Osteoblast (primary cell): ENCODE data around the gene NUDT17. TPM values are rescaled to one million over a fixed set of nuclear protein-coding genes. Genes with fewer than 3 reads are reported as not detected.

ENCODE experiments used
- DNase-seq: peaks from one replicate; pipeline ENCODE4 v3.0.0; 2011; ENCODE audit warnings: low spot score, mixed read lengths; ENCODE audit not compliant: insufficient read length; ENCODE audit errors: missing footprints
- H2AFZ ChIP-seq: 2 replicates; pipeline ENCODE4 v1.6.0; 2011; ENCODE audit warnings: mild to moderate bottlenecking, low read length
- H3K27ac ChIP-seq: 2 replicates; pipeline ENCODE4 v1.5.1; 2011; ENCODE audit warnings: mild to moderate bottlenecking, low read depth, low read length, moderate library complexity
- H3K27me3 ChIP-seq: 2 replicates; pipeline ENCODE4 v1.6.0; 2012; ENCODE audit warnings: mild to moderate bottlenecking, control low read depth, inconsistent platforms, low read length, moderate library complexity; ENCODE audit not compliant: insufficient read depth
- H3K36me3 ChIP-seq: 2 replicates; pipeline ENCODE4 v1.5.1; 2011; ENCODE audit warnings: mild to moderate bottlenecking, low read length, control low read depth, moderate library complexity; ENCODE audit not compliant: insufficient read depth
- H3K4me1 ChIP-seq: 2 replicates; pipeline ENCODE4 v1.5.1; 2011; ENCODE audit warnings: mild to moderate bottlenecking, low read length, control low read depth, moderate library complexity; ENCODE audit not compliant: insufficient read depth
- H3K4me2 ChIP-seq: 2 replicates; pipeline ENCODE4 v1.6.0; 2011; ENCODE audit warnings: mild to moderate bottlenecking, low read length; ENCODE audit not compliant: insufficient read depth
- H3K4me3 ChIP-seq: fragments of 200-600 bp; sonication (generic); 3 replicates; pipeline ENCODE4 v1.5.1; 2012; ENCODE audit warnings: mild to moderate bottlenecking, low read length, inconsistent platforms; ENCODE audit not compliant: insufficient read depth
- H3K79me2 ChIP-seq: 2 replicates; pipeline ENCODE4 v1.6.0; 2012; ENCODE audit warnings: mild to moderate bottlenecking, low read length, control low read depth, inconsistent platforms; ENCODE audit not compliant: insufficient read depth
- H3K9me3 ChIP-seq: 2 replicates; pipeline ENCODE4 v1.5.1; 2011; ENCODE audit warnings: low read depth, low read length, control low read depth
- H4K20me1 ChIP-seq: 2 replicates; pipeline ENCODE4 v1.6.0; 2012; ENCODE audit warnings: mild to moderate bottlenecking, low read length, control low read depth; ENCODE audit not compliant: insufficient read depth
- total RNA-seq: library from RNA; depleted of rRNA; stranded (reverse); fragments of >200 nt; gene quantifications from 2 replicates; pipeline ENCODE4 v1.2.3, GENCODE V29; 2012
- TF ChIP-seq, protein P1 (sequence below): IDR thresholded peaks from 2 replicates; pipeline ENCODE4 v1.5.1; 2011; ENCODE audit warnings: mild to moderate bottlenecking, low read depth, low read length, moderate library complexity; ENCODE audit errors: extremely low read depth

The NUDT17 gene
- total RNA-seq, 1 donor, result 4.0 TPM

DNA sequence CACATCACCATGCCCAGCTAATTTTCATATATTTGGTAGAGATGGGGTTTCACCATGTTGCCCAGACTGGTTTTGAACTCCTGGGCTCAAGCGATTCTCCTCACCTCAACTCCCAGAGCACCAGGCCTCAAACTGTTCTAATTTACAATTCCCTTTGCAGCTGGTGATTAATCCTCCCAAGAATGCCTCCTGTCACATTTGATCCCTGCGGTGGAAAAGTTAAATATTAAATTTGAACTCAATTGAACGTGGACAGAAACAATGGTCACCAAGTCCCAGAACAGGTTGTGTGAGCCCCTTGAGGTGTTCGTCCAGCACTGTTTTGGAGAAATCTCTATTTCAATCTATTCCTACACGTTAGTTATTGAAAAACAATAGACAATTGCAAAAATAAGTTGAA lies 42.2 kb downstream of the NUDT17 start:
- H3K36me3 ChIP-seq, result no peaks in the 10 kb centered on the region
- H3K27ac ChIP-seq, result no peak overlapping the region
- no peak overlapping the region for H2AFZ ChIP-seq
- TF ChIP-seq, protein P1, sequence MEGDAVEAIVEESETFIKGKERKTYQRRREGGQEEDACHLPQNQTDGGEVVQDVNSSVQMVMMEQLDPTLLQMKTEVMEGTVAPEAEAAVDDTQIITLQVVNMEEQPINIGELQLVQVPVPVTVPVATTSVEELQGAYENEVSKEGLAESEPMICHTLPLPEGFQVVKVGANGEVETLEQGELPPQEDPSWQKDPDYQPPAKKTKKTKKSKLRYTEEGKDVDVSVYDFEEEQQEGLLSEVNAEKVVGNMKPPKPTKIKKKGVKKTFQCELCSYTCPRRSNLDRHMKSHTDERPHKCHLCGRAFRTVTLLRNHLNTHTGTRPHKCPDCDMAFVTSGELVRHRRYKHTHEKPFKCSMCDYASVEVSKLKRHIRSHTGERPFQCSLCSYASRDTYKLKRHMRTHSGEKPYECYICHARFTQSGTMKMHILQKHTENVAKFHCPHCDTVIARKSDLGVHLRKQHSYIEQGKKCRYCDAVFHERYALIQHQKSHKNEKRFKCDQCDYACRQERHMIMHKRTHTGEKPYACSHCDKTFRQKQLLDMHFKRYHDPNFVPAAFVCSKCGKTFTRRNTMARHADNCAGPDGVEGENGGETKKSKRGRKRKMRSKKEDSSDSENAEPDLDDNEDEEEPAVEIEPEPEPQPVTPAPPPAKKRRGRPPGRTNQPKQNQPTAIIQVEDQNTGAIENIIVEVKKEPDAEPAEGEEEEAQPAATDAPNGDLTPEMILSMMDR, result no peak
- no peak overlapping the region for H3K4me3 ChIP-seq
- H3K79me2 ChIP-seq, result no peaks in the 10 kb centered on the region
- H3K4me2 ChIP-seq, result no peak overlapping the region
- H3K4me1 ChIP-seq, result peaks cover 40% of the 10 kb centered on the region
- no peaks in the 10 kb centered on the region for H3K9me3 ChIP-seq
- H4K20me1 ChIP-seq, result no peaks in the 10 kb centered on the region
- no peaks in the 10 kb centered on the region for H3K27me3 ChIP-seq
- no peak for DNase-seq

DNA sequence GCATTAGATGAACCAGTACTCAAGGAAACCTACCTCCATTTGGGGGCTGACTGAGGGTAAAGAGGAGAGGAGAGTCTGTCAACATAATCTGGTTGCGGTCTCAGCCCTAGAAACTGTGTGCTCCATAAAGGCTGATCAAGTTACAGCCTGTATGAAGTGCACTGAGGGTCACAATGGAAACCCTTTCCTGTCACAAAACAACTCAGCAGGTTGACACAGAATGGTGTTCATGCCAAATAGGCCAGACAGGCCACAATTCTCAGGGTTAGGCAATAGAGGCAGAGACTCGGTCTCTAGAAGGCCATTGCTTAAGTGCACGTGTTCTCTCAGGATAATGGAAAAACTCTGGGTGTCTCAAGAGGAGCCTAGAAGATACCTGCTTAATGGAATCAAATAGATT lies 44.3 kb downstream of the NUDT17 start:
- H3K9me3 ChIP-seq, result no peaks in the 10 kb centered on the region
- no peak overlapping the region for H3K4me3 ChIP-seq
- no peak for DNase-seq
- H2AFZ ChIP-seq, result no peak overlapping the region
- H4K20me1 ChIP-seq, result no peaks in the 10 kb centered on the region
- TF ChIP-seq, protein P1, result no peak
- no peaks in the 10 kb centered on the region for H3K27me3 ChIP-seq
- H3K4me2 ChIP-seq, result no peak overlapping the region
- no peaks in the 10 kb centered on the region for H3K36me3 ChIP-seq
- H3K79me2 ChIP-seq, result no peaks in the 10 kb centered on the region
- no peak overlapping the region for H3K27ac ChIP-seq
- H3K4me1 ChIP-seq, result peaks cover 39% of the 10 kb centered on the region

DNA sequence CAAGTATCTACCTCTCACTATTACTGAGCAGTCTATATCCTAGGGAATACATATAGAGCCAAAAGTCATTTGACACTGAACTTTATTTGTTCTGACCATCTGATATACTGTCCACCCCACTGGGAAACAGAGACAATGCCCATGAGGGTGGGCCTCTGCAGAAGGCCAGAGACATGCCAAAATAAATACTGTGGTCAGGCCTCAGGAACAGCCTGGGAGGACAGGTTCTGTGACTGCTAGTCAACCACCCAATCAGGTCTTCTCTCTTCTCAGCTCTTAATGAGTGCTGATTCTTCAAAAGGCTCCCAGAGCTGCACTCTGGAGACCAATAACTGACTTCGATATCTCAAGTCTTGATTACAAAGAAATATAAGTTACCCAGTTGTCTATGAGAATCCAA lies 45.7 kb downstream of the NUDT17 start:
- Histone ChIP-seq H3K27me3 (no peaks in the 10 kb centered on the region), H2AFZ (peak overlapping the region; percentile 64), H3K4me3 (peak overlapping the region; percentile 40), H3K4me2 (peak overlapping the region; percentile 85), H3K4me1 (peaks cover 30% of the 10 kb centered on the region), H3K9me3 (no peaks in the 10 kb centered on the region), H3K36me3 (no peaks in the 10 kb centered on the region), H4K20me1 (no peaks in the 10 kb centered on the region), H3K79me2 (no peaks in the 10 kb centered on the region), H3K27ac (peak overlapping the region; percentile 93)
- DNase-seq, result no peak
- TF ChIP-seq, protein P1, result no peak

DNA sequence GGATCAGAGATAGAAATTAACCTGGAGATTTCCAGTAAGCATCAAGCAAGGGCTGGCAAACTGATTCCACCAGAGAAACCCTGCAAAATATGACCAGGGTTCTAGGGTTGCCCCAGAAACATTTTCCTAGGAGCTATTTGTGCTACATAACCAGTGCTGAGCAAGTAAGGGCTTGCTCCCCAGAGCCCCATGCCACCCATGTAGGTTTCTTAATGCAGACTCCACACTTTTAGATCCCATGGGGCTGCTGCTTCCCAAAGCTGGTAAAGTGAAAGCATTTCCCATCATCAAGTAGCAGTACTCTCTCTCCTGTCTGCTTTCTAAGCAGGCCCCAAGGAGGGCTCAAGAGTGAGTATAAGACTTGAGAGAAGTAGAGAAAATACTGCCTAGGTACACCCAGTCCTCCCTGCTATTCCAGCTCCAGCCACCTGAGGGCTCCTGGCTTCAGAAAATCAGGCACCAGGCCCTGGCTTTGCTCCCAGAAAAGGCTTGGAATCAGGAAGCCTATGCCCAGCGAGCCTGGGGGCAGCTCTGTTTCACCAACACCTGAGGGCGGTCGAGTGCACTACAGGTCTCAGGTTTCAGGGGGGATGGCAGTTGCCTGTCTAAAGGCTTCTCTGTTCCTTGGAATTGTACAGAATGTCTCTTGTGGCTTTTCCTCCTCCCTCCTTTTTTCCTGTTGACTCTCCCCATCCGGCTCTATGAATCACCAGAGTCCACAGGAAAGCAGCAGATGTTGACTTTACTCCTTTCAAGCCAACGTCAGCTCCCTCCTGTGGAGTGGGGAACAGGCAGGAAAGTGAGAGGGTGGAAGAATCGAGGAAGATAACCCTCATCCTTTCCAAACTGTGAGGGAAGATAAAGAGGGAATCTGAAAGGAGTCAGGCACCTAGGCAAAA lies 46.4 kb downstream of the NUDT17 start:
- peak overlapping the region; percentile 46 for H3K4me3 ChIP-seq
- peak overlapping the region; percentile 64 for H2AFZ ChIP-seq
- H4K20me1 ChIP-seq, result no peaks in the 10 kb centered on the region
- peak; percentile 97 for DNase-seq
- no peaks in the 10 kb centered on the region for H3K79me2 ChIP-seq
- TF ChIP-seq, protein P1, result peak; percentile 99
- H3K27me3 ChIP-seq, result no peaks in the 10 kb centered on the region
- H3K36me3 ChIP-seq, result no peaks in the 10 kb centered on the region
- H3K27ac ChIP-seq, result peak overlapping the region; percentile 93
- no peaks in the 10 kb centered on the region for H3K9me3 ChIP-seq
- peak overlapping the region; percentile 85 for H3K4me2 ChIP-seq
- peaks cover 28% of the 10 kb centered on the region for H3K4me1 ChIP-seq
